ENCODE results near the gene TENT4A. TPM values are rescaled to one million over a fixed set of nuclear protein-coding genes. Genes with fewer than 3 reads are reported as not detected.

TENT4A gene
- total RNA-seq, 1 donor from 2014 or later: 16.1 TPM

DNA sequence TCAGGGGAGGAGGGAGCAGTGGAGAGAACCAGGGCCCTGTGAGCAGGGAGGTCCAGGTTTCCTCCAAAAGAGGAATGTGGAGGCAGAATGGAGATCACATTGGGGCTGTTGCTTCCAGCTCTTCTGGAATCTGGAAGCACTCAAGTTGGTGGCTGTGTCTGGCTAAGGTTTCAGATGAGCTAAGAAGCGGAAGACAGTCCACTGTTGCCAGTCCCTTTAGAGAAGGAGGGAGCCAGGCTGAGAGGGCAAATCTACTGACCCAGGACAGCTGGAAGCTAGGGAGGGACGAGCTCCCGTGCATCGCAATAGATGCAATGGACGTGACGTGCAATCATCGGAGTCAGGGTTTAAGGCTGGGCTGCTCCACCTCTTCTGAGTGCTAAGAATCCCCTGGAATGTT, 71.2 kb downstream of the TENT4A start:
- H3K4me3 ChIP-seq (ENCODE audit: low read depth, low read length): no peak overlapping the region
- TF ChIP-seq, protein P1, sequence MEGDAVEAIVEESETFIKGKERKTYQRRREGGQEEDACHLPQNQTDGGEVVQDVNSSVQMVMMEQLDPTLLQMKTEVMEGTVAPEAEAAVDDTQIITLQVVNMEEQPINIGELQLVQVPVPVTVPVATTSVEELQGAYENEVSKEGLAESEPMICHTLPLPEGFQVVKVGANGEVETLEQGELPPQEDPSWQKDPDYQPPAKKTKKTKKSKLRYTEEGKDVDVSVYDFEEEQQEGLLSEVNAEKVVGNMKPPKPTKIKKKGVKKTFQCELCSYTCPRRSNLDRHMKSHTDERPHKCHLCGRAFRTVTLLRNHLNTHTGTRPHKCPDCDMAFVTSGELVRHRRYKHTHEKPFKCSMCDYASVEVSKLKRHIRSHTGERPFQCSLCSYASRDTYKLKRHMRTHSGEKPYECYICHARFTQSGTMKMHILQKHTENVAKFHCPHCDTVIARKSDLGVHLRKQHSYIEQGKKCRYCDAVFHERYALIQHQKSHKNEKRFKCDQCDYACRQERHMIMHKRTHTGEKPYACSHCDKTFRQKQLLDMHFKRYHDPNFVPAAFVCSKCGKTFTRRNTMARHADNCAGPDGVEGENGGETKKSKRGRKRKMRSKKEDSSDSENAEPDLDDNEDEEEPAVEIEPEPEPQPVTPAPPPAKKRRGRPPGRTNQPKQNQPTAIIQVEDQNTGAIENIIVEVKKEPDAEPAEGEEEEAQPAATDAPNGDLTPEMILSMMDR (conservative IDR thresholded peaks at IDR 0.05; ENCODE audit: low read depth, low read length): no peak
- DNase-seq (ENCODE audit: low read depth): no peak

- no peak for DNase-seq (ENCODE audit: low read depth)
- TF ChIP-seq, protein P1 (conservative IDR thresholded peaks at IDR 0.05; ENCODE audit: low read depth, low read length): no peak
- no peak overlapping the region for H3K4me3 ChIP-seq (ENCODE audit: low read depth, low read length)
Measured at GRCh38 chr5:6785161-6785860, 72.1 kb downstream of the TENT4A start.

DNA sequence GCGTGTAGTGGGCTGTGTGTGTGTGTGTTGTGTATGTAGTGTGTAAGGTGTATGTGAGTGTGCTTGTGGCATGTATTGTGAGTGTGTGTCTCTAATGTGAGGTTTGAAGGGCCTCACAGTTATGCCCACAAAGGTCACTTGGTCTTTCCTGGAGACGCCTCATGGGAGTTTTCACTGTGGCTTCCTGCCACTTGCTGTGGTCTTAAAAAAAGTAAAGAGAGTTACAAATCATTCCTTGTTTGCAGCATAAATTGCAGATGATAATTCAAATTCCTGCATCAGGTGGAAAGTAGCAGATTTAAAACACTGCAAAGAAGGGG, 72.6 kb downstream of the TENT4A start:
- no peak overlapping the region for H3K4me3 ChIP-seq (ENCODE audit: low read depth, low read length)
- DNase-seq (ENCODE audit: low read depth): no peak
- TF ChIP-seq, protein P1 (conservative IDR thresholded peaks at IDR 0.05; ENCODE audit: low read depth, low read length): no peak

DNA sequence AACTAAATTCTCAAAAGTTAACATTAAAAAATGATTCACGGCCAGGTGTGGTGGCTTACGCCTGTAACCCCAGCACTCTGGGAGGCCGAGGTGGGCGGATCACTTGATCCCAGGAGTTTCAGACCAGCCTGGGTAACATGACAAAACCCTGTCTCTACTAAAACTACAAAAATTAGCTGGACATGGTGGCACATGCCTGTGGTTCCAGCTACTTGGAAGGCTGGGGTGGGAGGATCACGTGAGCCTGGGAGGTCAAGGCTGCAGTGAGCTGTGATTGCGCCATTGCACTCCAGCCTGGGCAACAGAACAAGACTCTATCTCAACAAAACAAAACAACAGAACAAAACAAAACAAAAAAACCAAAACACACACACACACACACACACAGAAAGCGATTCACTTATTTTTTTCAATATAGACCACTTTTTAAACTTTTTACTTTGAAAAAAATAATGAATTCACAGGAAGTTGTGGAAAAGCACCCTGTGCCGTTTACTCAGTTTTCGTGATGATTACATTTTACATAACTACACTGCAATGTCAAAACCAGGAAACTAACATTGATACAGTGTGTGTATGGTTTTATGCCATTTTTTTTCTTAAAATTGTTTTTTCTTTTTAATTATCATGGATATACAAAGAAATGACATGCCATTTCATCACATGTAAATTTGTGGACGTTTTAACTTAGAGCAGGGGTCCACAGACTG, 73.7 kb downstream of the TENT4A start:
- H3K4me3 ChIP-seq (ENCODE audit: low read depth, low read length): no peak overlapping the region
- TF ChIP-seq, protein P1 (conservative IDR thresholded peaks at IDR 0.05; ENCODE audit: low read depth, low read length): no peak
- no peak for DNase-seq (ENCODE audit: low read depth)

- TF ChIP-seq, protein P1 (conservative IDR thresholded peaks at IDR 0.05; ENCODE audit: low read depth, low read length): no peak
- no peak overlapping the region for H3K4me3 ChIP-seq (ENCODE audit: low read depth, low read length)
- DNase-seq (ENCODE audit: low read depth): no peak
Measured at GRCh38 chr5:6787941-6788340, 74.7 kb downstream of the TENT4A start.

- no peak for DNase-seq (ENCODE audit: low read depth)
Measured at GRCh38 chr5:6788439-6788838, 75.2 kb downstream of the TENT4A start.

More at GRCh38 chr5:6788439-6788838, 75.2 kb downstream of the TENT4A start:
- H3K4me3 ChIP-seq (ENCODE audit: low read depth, low read length): no peak overlapping the region
- TF ChIP-seq, protein P1 (conservative IDR thresholded peaks at IDR 0.05; ENCODE audit: low read depth, low read length): no peak

Measured in epithelial cell of proximal tubule (primary cell).